ENCODE data around the gene HARS1.
A peak's percentile ranks its signal among the peaks of the same experiment; 100 is the strongest.

Gene HARS1

DNA sequence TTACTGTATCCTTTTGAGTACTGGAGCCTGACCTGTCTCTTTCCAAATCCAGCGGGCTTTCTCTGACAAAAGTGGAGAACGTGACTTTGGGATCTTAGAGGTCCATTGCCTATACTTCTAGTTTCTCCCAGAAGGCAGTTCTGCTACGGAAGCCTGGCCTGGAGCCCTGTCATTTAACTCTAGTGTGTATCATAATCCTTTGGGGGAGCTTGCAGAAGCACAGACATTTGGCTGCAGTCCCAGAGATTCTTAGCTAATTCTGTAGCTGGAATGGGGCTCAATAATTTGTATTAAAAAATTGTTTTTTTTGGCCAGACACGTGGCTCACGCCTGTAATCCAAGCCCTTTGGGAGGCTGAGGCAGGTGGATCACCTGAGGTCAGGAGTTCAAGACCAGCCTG is 3.1 kb upstream of the HARS1 start:
- H3K27ac ChIP-seq, result no peak overlapping the region
- no peak for TF ChIP-seq ZFX (IDR thresholded peaks at IDR 0.05; ENCODE audit: borderline replicate concordance)
- TF ChIP-seq, protein P1, sequence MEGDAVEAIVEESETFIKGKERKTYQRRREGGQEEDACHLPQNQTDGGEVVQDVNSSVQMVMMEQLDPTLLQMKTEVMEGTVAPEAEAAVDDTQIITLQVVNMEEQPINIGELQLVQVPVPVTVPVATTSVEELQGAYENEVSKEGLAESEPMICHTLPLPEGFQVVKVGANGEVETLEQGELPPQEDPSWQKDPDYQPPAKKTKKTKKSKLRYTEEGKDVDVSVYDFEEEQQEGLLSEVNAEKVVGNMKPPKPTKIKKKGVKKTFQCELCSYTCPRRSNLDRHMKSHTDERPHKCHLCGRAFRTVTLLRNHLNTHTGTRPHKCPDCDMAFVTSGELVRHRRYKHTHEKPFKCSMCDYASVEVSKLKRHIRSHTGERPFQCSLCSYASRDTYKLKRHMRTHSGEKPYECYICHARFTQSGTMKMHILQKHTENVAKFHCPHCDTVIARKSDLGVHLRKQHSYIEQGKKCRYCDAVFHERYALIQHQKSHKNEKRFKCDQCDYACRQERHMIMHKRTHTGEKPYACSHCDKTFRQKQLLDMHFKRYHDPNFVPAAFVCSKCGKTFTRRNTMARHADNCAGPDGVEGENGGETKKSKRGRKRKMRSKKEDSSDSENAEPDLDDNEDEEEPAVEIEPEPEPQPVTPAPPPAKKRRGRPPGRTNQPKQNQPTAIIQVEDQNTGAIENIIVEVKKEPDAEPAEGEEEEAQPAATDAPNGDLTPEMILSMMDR (IDR thresholded peaks at IDR 0.05), result no peak

DNA sequence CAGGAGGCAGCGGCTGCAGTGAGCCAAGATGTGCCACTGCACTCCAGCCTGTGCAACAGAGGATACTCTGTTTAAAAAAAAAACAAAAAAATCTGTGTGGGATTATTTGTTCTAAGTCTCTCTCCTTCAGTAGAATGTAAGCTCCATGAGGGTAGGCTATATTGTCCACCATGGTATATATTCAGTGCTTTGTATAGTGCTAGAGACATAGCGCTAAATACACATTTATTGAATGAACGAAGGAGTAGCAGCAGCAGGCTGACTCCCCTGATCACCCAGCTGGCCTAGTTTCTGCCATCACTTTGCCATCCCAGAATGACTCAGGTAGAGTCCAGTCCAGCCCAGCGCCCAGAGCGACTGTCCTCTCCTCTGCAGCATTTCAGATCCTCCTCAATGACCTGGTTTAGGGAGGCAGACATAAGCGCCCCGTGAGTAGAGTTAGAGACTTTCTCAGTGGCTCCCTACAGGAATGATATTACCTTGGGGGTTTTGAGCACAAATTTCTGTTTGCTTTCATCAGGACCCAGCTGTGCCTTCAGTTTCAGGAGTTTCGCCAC is 716 bp downstream of the HARS1 start:
- H3K27ac ChIP-seq, result peak overlapping the region; percentile 87
- TF ChIP-seq, protein P1 (IDR thresholded peaks at IDR 0.05), result no peak
- TF ChIP-seq ZFX (IDR thresholded peaks at IDR 0.05; ENCODE audit: borderline replicate concordance), result no peak

DNA sequence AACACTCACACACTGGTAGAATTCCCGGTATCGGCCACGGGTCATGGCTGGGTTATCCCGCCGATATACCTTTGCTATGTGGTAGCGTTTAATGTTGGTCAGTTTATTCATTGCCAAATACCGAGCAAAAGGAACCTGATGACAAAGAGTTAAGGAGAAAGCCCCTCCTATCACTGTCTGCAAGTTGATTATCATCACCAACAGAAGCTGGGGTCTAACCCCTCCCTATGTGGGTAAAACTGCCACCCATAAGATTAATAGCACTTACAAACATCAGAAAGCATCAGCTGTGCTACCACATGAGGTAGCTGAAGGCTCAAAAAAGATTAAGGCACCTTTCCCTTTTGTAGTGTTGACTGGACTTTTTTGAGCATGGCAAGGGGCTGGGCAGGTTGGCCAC is 12.2 kb downstream of the HARS1 start:
- H3K27ac ChIP-seq, result no peak overlapping the region
- no peak for TF ChIP-seq ZFX (IDR thresholded peaks at IDR 0.05; ENCODE audit: borderline replicate concordance)
- TF ChIP-seq, protein P1 (IDR thresholded peaks at IDR 0.05), result no peak

DNA sequence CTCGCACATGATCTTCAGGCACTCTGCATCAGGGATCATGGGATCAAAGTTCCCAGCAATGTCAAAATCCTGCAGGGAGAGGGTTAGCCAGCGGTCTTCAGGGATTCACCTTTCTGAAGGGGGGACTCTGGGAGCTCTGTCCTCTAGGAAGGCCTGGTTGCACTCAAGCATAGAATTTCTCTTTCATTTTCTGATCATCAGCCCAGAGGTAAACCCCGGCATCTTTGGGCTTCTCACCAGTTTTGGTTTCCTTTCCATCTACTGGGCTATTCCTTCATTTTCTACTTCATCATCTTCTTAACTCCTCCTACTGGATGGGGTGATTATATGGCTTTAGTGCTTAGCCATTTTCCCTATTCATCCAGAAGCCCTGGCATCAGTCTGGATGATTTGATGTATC is 13.2 kb downstream of the HARS1 start:
- H3K27ac ChIP-seq, result no peak overlapping the region
- TF ChIP-seq, protein P1 (IDR thresholded peaks at IDR 0.05), result no peak
- no peak for TF ChIP-seq ZFX (IDR thresholded peaks at IDR 0.05; ENCODE audit: borderline replicate concordance)

DNA sequence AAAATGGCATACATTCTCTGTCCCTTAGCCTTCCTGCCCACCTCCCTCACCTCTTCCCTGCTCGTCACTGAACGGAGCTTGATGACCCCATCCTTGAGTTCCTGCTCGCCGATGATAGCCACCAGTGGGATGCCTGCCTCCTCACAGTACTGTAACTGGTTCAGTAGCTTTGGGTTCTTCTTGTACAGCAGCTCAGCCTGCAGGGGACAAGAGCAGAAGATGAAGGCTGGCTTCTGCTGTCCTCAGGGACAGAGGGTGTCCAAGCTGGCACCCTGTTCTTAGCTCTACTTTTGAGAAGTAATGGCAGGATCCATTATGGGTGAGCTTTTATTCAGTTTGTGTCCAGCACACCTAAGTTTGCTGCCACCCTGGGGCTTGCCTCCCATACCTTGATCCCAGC is 16.5 kb downstream of the HARS1 start:
- TF ChIP-seq, protein P1 (IDR thresholded peaks at IDR 0.05), result no peak
- TF ChIP-seq ZFX (IDR thresholded peaks at IDR 0.05; ENCODE audit: borderline replicate concordance), result no peak
- H3K27ac ChIP-seq, result no peak overlapping the region

DNA sequence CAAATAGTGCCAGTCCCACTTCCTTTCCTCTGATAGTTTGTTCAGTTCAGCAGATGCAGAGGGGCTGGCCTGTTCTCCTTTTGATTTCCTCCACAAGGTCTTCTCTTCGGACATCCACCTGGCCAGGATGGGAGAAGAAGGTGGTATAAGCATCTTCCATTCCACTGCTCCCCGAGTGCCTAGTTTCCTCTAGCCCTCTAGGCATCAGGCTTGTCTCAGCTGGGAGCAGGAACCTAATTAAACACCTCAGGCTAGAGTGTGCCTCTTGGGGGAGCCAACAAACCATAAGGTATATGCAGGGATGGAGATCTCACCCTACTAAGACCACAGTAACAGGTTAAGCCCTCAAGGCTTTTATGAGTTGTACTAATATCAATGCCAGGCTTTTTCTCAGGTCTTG is 17.0 kb downstream of the HARS1 start:
- H3K27ac ChIP-seq, result no peak overlapping the region
- TF ChIP-seq, protein P1 (IDR thresholded peaks at IDR 0.05), result no peak
- no peak for TF ChIP-seq ZFX (IDR thresholded peaks at IDR 0.05; ENCODE audit: borderline replicate concordance)

DNA sequence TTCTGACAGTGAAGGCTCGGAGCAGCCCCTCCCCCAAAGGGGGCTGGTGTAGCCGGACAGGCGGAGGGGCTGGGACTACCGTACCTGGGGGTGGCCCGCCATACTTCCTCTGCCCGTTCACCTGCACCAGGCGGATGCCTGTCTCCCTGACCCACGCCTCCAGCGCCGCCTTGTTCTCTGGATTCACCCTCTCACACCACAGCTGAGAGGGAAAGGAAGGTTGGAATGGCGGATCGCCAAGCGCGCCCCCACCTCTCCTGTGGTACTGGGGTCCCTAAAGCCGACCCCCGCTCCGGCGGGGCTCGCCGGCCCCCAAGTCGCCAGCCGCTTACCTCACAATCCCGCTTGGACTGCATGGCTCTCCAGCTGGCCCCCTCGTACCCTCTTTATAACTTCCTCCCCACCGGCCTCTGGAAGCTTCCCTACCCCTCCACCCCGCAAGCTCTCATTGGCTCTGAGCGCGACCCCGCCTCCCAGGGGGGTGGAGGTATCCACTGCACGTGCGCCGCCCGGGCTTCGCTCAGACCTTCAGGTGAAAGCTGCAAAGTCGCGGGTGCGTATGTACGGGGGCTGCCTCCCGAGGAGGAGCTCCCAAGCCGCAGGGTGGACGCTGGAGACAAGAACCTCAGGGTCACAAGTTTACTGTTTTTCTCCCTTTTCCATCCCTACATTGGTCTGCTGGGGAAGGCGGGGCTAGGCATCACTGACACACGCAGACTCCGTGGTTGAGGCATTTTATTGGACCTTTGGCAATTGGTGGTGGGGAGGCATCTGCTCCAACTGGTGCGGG is 17.8 kb downstream of the HARS1 start, which contains the start of gene DND1:
Gene DND1, minus strand, starts transcription at position 390 of the 790 bp plus-strand sequence. Its CDS starts 34 bp downstream, at position 356.
- TF ChIP-seq, protein P1 (IDR thresholded peaks at IDR 0.05), result no peak
- TF ChIP-seq ZFX (IDR thresholded peaks at IDR 0.05; ENCODE audit: borderline replicate concordance), result no peak

More for the DNA sequence above, 17.8 kb downstream of the HARS1 start, which contains the start of gene DND1:
- H3K27ac ChIP-seq, result no peak within 1 kb of the TSS

Measured in 22Rv1 (cell line).